ENCODE measurements around the gene PPP3CA.
"Not testable (repeated sequence)": the region's sequence is repeated elsewhere in the genome, so short reads cannot be mapped to it uniquely, and the experiment has no call there.

PPP3CA gene

DNA sequence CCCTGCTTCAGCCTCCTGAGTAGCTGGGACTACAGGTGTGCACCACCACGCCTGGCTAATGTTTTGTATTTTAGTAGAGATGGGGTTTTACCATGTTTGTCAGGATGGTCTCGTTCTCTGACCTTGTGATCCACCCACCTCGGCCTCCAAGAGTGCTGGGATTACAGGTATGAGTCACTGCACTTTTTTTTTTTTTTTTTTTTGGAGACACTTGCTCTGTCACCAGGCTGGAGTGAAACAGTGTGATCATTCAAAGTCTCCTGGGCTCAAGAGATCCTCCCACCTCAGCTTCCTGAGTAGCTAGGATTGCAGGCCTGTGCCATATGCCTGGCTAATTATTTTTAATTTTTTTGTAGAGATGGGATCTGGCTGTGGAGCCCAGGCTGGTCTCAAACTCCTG lies 338.8 kb downstream of the PPP3CA start:
- DNase-seq (ENCODE audit: low spot score): no peak

- no peak for DNase-seq (ENCODE audit: low spot score)
Measured at GRCh38 chr4:101005659-101006058, 341.7 kb downstream of the PPP3CA start.

DNA sequence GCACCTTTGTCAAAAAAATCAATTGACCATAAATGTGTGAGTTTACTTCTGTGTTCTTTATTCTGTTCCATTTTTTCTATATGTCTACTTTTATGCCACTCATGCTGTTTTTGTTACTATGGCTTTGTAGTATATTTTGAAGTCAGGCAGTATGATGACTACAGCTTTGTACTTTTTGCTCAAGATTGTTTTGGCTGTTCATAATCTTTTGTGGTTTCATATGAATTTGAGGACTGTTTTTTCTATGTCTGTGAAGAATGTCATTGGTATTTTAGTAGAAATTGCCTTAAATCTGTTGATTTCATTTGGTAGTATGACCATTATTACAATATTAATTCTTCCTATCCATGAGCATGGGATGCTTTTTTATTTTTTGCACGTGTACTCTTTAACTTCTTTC lies 346.8 kb downstream of the PPP3CA start:
- DNase-seq (ENCODE audit: low spot score): no peak

- DNase-seq (ENCODE audit: low spot score): no peak
Measured at GRCh38 chr4:100995671-100996070, 351.7 kb downstream of the PPP3CA start.

- not testable (repeated sequence) for DNase-seq (ENCODE audit: low spot score)
Measured at GRCh38 chr4:100995002-100995401, 352.3 kb downstream of the PPP3CA start.

GRCh38 chr4:100991332-100992069 lies 355.8 kb downstream of the PPP3CA start:
- not testable (repeated sequence) for DNase-seq (ENCODE audit: low spot score)

DNA sequence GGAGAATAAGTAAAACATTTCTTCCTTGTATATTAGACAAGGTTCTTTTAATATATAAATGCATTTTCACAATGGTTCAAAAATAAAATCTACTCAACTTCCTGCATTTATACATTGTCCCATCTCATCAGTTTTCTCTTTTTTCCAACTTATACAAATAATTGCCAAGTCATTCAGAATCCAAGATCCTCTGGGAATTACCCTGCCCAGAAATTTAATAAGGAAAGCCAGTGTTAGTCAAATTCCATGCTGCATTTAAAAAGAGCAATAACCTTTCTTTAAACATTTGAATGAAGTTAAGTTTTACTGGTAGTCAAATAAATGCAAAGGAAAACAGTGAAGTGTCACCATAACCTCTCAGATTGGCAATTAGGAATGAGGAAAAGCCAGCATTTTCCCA lies 357.9 kb downstream of the PPP3CA start:
- DNase-seq (ENCODE audit: low spot score): no peak

- DNase-seq (ENCODE audit: low spot score): no peak
Measured at GRCh38 chr4:100988876-100989275, 358.4 kb downstream of the PPP3CA start.

- DNase-seq (ENCODE audit: low spot score): peak; percentile 64
Measured at GRCh38 chr4:100986360-100986868, 360.9 kb downstream of the PPP3CA start.

DNA sequence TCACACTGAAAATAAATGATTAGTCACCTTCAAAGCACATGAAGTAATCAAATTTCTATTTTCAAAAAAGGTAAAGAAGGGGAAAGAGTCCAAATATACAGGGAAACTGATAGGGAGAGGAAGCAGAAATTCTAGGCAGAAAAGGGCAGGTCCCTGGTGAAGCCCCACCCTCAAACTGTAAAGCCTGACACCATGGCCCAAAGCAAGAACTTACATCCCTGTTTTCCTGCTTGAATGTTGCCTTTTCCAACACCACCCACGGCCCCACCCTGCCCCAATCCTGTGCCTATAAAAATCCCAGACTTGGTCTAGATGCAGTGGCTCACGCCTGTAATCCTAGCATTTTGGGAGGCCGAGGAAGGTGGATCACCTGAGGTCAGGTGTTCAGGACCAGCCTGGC lies 361.8 kb downstream of the PPP3CA start:
- no peak for DNase-seq (ENCODE audit: low spot score)

DNA sequence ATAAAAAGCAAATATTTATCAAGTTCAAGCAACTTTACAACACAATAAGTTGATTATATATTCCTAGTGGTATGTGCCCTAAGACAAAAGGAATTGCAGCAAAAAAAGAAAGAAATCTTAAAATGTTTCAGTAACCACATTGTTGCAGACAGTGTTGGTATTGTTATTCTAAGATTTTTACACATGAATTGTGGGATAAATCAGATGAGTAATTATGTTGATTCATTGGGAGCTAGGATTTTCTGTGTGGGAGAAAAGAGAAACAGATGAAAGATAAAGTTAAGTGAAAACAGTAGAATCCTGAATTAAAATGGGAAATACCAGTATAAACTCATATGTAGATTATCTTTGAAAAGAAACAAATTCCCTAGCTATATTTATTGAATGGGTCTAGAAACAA lies 362.4 kb downstream of the PPP3CA start:
- no peak for DNase-seq (ENCODE audit: low spot score)

DNA sequence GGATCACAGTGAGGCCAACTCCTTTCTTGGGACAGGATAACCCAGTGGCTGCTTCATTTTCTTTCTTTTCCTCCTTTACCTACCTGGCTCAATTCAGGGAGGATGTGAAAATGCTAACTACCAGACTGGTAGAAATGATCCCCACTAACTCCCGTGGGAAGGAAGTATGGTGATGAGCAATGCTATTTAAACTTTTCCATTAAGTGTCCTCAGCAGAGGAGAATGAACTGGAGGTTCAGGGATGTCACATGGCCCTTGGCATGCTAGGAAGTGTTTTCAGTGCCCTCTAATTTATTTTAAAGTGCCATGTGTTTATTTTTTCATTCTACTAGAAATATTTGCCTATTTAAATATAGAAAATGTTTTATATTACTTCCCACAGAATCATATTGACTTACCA lies 363.9 kb downstream of the PPP3CA start:
- no peak for DNase-seq (ENCODE audit: low spot score)

DNA sequence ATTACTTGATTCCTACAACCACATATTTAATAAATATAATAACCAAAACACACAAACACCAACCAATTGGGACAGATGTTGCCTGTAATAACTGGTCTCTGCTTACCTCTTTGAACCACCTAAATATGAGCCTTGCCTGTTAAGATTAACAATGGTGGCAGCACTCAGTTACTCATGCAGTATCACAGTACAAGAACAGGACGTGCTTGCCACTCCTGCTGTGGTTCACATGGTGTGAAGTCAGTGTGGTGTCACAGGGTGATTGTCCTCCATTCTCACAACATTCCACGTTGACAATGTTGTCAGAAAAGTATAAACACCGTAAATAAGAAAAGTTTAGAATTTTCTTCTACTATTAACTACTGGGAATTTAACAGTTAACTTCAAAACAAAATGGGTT lies 365.0 kb downstream of the PPP3CA start:
- DNase-seq (ENCODE audit: low spot score): no peak

GRCh38 chr4:100981447-100982204 lies 365.7 kb downstream of the PPP3CA start:
- no peak for DNase-seq (ENCODE audit: low spot score)

- DNase-seq (ENCODE audit: low spot score): no peak
Measured at GRCh38 chr4:100979736-100980135, 367.6 kb downstream of the PPP3CA start.

GRCh38 chr4:100977746-100978397 lies 369.5 kb downstream of the PPP3CA start:
- DNase-seq (ENCODE audit: low spot score): no peak

DNA sequence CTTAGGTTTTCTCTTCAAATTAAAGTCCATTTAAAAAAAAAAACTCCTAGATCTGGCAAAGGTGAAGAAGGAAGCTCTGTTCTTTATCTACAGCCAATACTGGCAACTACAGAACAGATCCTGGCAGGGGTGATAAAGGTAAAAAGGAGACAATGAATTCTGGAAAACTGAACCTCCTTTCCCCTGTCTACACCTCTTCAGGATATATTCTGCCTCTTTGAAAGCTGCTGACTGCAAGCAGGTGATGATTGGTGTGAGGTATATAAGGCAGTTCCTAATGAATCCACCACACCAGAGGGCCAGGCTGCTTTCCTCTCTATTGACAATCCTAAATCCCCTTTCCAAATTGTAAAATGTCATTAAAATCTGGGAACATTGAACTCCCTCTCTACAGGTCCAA lies 370.1 kb downstream of the PPP3CA start:
- DNase-seq (ENCODE audit: low spot score): no peak
